GM12891 (cell line): Measurements from ENCODE around the gene MKI67.

ENCODE experiments used
- POLR2A ChIP-seq: IDR thresholded peaks from 2 replicates; pipeline ENCODE4 v1.6.1; 2011; ENCODE audit warnings: low read depth, low read length, control low read depth
- POLR2AphosphoS5 ChIP-seq: IDR thresholded peaks from 2 replicates; pipeline ENCODE4 v1.6.1; 2011; ENCODE audit warnings: low read depth, low read length, control low read depth
- TAF1 ChIP-seq: IDR thresholded peaks from 2 replicates; pipeline ENCODE4 v1.6.1; 2011; ENCODE audit warnings: low read depth, low read length, control low read depth

DNA sequence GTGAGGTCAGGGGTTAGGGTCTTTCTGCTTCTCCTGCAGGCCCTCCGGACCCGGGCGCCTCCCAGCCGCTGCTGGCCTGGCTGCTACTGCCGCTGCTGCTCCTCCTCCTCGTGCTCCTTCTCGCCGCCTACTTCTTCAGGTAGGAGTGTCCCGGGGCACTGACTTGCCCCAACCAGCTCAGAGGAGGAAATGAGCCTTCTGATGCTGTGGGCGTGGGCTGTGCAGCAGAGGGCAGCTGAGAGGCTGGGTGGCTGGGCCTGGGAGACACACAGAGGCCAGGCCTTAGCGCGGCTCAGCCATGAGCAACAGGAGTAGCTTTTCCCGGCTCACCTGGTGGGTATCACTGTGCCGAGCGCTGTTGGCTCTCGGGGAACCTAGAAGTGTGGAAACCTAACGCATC, 78.9 kb downstream of the MKI67 start:
- TF ChIP-seq TAF1 (no peak), POLR2A (peak; percentile 52; the same call in 1 of the 2 replicates), POLR2AphosphoS5 (0 out of 2 replicates have a peak, but pooled peaks have one; percentile 40)
